ENCODE data around the gene NTRK2. TPM values are rescaled to one million over a fixed set of nuclear protein-coding genes. Genes with fewer than 3 reads are reported as not detected.

NTRK2 gene
- total and polyA plus RNA-seq, 4 experiments from 2014 or later: 0.11 to 0.18 (median 0.12) TPM; not detected in 1

- CTCF ChIA-PET (ENCODE audit: partially characterized antibody): no interaction called here
- intact Hi-C loops (cut with micrococcal nuclease): no loop called here
- no peak for DNase-seq
- Mint-ChIP-seq H3K27ac (no peak overlapping the region), H3K4me3 (no peak overlapping the region), H3K9me3 (no peaks in the 10 kb centered on the region), H3K4me1 (no peaks in the 10 kb centered on the region), H3K27me3 (peaks cover 0 to 4% of the 10 kb centered on the region in 2 donors), H3K36me3 (no peaks in the 10 kb centered on the region)
- no peak overlapping the region for H3K27ac ChIP-seq (ENCODE audit: low read depth, low read length)
- H3K4me3 ChIP-seq (ENCODE audit: low read length in 2 of 2): no peak overlapping the region
- no peaks in the 10 kb centered on the region for H3K4me1 ChIP-seq (ENCODE audit: insufficient read depth, low read length)
- no peaks in the 10 kb centered on the region for H3K36me3 ChIP-seq (ENCODE audit: insufficient read depth, low read length)
- POLR2A ChIA-PET (ENCODE audit: partially characterized antibody): no interaction called here
- H3K27me3 ChIP-seq (ENCODE audit: insufficient read depth, low read length): no peaks in the 10 kb centered on the region
- H3K9me3 ChIP-seq (ENCODE audit: control insufficient read depth in 1 of 2, low read length in 2 of 2): no peaks in the 10 kb centered on the region
Observed at GRCh38 chr9:84834426-84834825, 164.9 kb downstream of the NTRK2 start.

GRCh38 chr9:84835745-84836144, 166.2 kb downstream of the NTRK2 start:
- Histone ChIP-seq H3K36me3 (ENCODE audit: insufficient read depth, low read length) (no peaks in the 10 kb centered on the region), H3K4me3 (ENCODE audit: low read length in 2 of 2) (no peak overlapping the region), H3K9me3 (ENCODE audit: control insufficient read depth in 1 of 2, low read length in 2 of 2) (no peaks in the 10 kb centered on the region), H3K27me3 (ENCODE audit: insufficient read depth, low read length) (no peaks in the 10 kb centered on the region), H3K27ac (ENCODE audit: low read depth, low read length) (no peak overlapping the region), H3K4me1 (ENCODE audit: insufficient read depth, low read length) (no peaks in the 10 kb centered on the region)
- Mint-ChIP-seq H3K27me3 (peaks cover 0 to 4% of the 10 kb centered on the region in 2 donors), H3K4me1 (no peaks in the 10 kb centered on the region), H3K9me3 (no peaks in the 10 kb centered on the region), H3K4me3 (no peak overlapping the region), H3K36me3 (no peaks in the 10 kb centered on the region), H3K27ac (no peak overlapping the region)
- ChIA-PET POLR2A (ENCODE audit: partially characterized antibody) (no interaction called here), CTCF (ENCODE audit: partially characterized antibody) (no interaction called here)
- no peak for DNase-seq
- intact Hi-C loops (cut with micrococcal nuclease): no loop called here

GRCh38 chr9:84838879-84839278, 169.3 kb downstream of the NTRK2 start:
- no peak for DNase-seq
- Histone ChIP-seq H3K4me1 (ENCODE audit: insufficient read depth, low read length) (no peaks in the 10 kb centered on the region), H3K27ac (ENCODE audit: low read depth, low read length) (no peak overlapping the region), H3K36me3 (ENCODE audit: insufficient read depth, low read length) (no peaks in the 10 kb centered on the region), H3K9me3 (ENCODE audit: control insufficient read depth in 1 of 2, low read length in 2 of 2) (no peaks in the 10 kb centered on the region), H3K4me3 (ENCODE audit: low read length in 2 of 2) (no peak overlapping the region), H3K27me3 (ENCODE audit: insufficient read depth, low read length) (no peaks in the 10 kb centered on the region)
- Mint-ChIP-seq H3K27ac (no peak overlapping the region), H3K4me3 (no peak overlapping the region), H3K4me1 (no peaks in the 10 kb centered on the region), H3K27me3 (peaks cover 2 to 5% of the 10 kb centered on the region in 2 donors), H3K9me3 (peaks cover 0 to 2% (median 0%) of the 10 kb centered on the region in 8 donors), H3K36me3 (no peaks in the 10 kb centered on the region)
- intact Hi-C loops (cut with micrococcal nuclease): no loop called here
- CTCF ChIA-PET (ENCODE audit: partially characterized antibody): no interaction called here
- POLR2A ChIA-PET (ENCODE audit: partially characterized antibody): no interaction called here

- H3K4me3 Mint-ChIP-seq: no peak overlapping the region
Observed at GRCh38 chr9:84839541-84839940, 170.0 kb downstream of the NTRK2 start.

GRCh38 chr9:84841931-84842330, 172.4 kb downstream of the NTRK2 start:
- no peak overlapping the region for H3K27ac Mint-ChIP-seq
- H3K36me3 Mint-ChIP-seq: no peaks in the 10 kb centered on the region
- no peaks in the 10 kb centered on the region for H3K9me3 ChIP-seq (ENCODE audit: control insufficient read depth in 1 of 2, low read length in 2 of 2)
- no peak overlapping the region for H3K4me3 ChIP-seq (ENCODE audit: low read length in 2 of 2)
- H3K27me3 Mint-ChIP-seq: peaks cover 2% of the 10 kb centered on the region in 2 donors
- peaks cover 0 to 2% (median 0%) of the 10 kb centered on the region in 8 donors for H3K9me3 Mint-ChIP-seq
- no peak for DNase-seq
- POLR2A ChIA-PET (ENCODE audit: partially characterized antibody): no interaction called here
- no peaks in the 10 kb centered on the region for H3K4me1 Mint-ChIP-seq
- no peaks in the 10 kb centered on the region for H3K4me1 ChIP-seq (ENCODE audit: insufficient read depth, low read length)
- CTCF ChIA-PET (ENCODE audit: partially characterized antibody): no interaction called here
- intact Hi-C loops (cut with micrococcal nuclease): no loop called here
- no peak overlapping the region for H3K27ac ChIP-seq (ENCODE audit: low read depth, low read length)
- H3K36me3 ChIP-seq (ENCODE audit: insufficient read depth, low read length): no peaks in the 10 kb centered on the region
- H3K4me3 Mint-ChIP-seq: no peak overlapping the region
- H3K27me3 ChIP-seq (ENCODE audit: insufficient read depth, low read length): no peaks in the 10 kb centered on the region

More at GRCh38 chr9:84839541-84839940, 170.0 kb downstream of the NTRK2 start:
- ChIA-PET POLR2A (ENCODE audit: partially characterized antibody) (no interaction called here), CTCF (ENCODE audit: partially characterized antibody) (no interaction called here)
- Histone ChIP-seq H3K27ac (ENCODE audit: low read depth, low read length) (no peak overlapping the region), H3K4me1 (ENCODE audit: insufficient read depth, low read length) (no peaks in the 10 kb centered on the region), H3K9me3 (ENCODE audit: control insufficient read depth in 1 of 2, low read length in 2 of 2) (no peaks in the 10 kb centered on the region), H3K27me3 (ENCODE audit: insufficient read depth, low read length) (no peaks in the 10 kb centered on the region), H3K4me3 (ENCODE audit: low read length in 2 of 2) (no peak overlapping the region), H3K36me3 (ENCODE audit: insufficient read depth, low read length) (no peaks in the 10 kb centered on the region)
- H3K4me1 Mint-ChIP-seq: no peaks in the 10 kb centered on the region
- H3K27ac Mint-ChIP-seq: no peak overlapping the region
- H3K36me3 Mint-ChIP-seq: no peaks in the 10 kb centered on the region
- peaks cover 2 to 4% of the 10 kb centered on the region in 2 donors for H3K27me3 Mint-ChIP-seq
- intact Hi-C loops (cut with micrococcal nuclease): no loop called here
- no peak for DNase-seq
- H3K9me3 Mint-ChIP-seq: peaks cover 0 to 2% (median 0%) of the 10 kb centered on the region in 8 donors

- H3K9me3 Mint-ChIP-seq: peaks cover 0 to 3% (median 0%) of the 10 kb centered on the region in 8 donors
- Histone ChIP-seq H3K4me3 (ENCODE audit: low read length in 2 of 2) (no peak overlapping the region), H3K36me3 (ENCODE audit: insufficient read depth, low read length) (no peaks in the 10 kb centered on the region), H3K27ac (ENCODE audit: low read depth, low read length) (no peak overlapping the region), H3K27me3 (ENCODE audit: insufficient read depth, low read length) (no peaks in the 10 kb centered on the region), H3K4me1 (ENCODE audit: insufficient read depth, low read length) (no peaks in the 10 kb centered on the region), H3K9me3 (ENCODE audit: control insufficient read depth in 1 of 2, low read length in 2 of 2) (no peaks in the 10 kb centered on the region)
- no peaks in the 10 kb centered on the region for H3K36me3 Mint-ChIP-seq
- intact Hi-C loops (cut with micrococcal nuclease): no loop called here
- no peak overlapping the region for H3K27ac Mint-ChIP-seq
- no peaks in the 10 kb centered on the region for H3K4me1 Mint-ChIP-seq
- ChIA-PET CTCF (ENCODE audit: partially characterized antibody) (no interaction called here), POLR2A (ENCODE audit: partially characterized antibody) (no interaction called here)
- H3K4me3 Mint-ChIP-seq: no peak overlapping the region
- no peak for DNase-seq
- peaks cover 2% of the 10 kb centered on the region in 2 donors for H3K27me3 Mint-ChIP-seq
Observed at GRCh38 chr9:84843175-84843824, 173.8 kb downstream of the NTRK2 start.

- no peak overlapping the region for H3K4me3 ChIP-seq (ENCODE audit: low read length in 2 of 2)
- Mint-ChIP-seq H3K36me3 (no peaks in the 10 kb centered on the region), H3K4me3 (no peak overlapping the region), H3K27me3 (peaks cover 1 to 2% of the 10 kb centered on the region in 2 donors), H3K9me3 (peaks cover 0 to 3% (median 0%) of the 10 kb centered on the region in 8 donors), H3K4me1 (no peaks in the 10 kb centered on the region), H3K27ac (no peak overlapping the region)
- CTCF ChIA-PET (ENCODE audit: partially characterized antibody): no interaction called here
- POLR2A ChIA-PET (ENCODE audit: partially characterized antibody): no interaction called here
- intact Hi-C loops (cut with micrococcal nuclease): no loop called here
- H3K4me1 ChIP-seq (ENCODE audit: insufficient read depth, low read length): no peaks in the 10 kb centered on the region
- H3K27me3 ChIP-seq (ENCODE audit: insufficient read depth, low read length): no peaks in the 10 kb centered on the region
- no peaks in the 10 kb centered on the region for H3K36me3 ChIP-seq (ENCODE audit: insufficient read depth, low read length)
- no peaks in the 10 kb centered on the region for H3K9me3 ChIP-seq (ENCODE audit: control insufficient read depth in 1 of 2, low read length in 2 of 2)
- no peak overlapping the region for H3K27ac ChIP-seq (ENCODE audit: low read depth, low read length)
- no peak for DNase-seq
Observed at GRCh38 chr9:84845956-84846900, 176.7 kb downstream of the NTRK2 start.

Data from CD4-positive, alpha-beta memory T cell (primary cell).